HepG2 (cell line): ENCODE measurements around the gene NCKIPSD. TPM values are rescaled to one million over a fixed set of nuclear protein-coding genes. Genes with fewer than 3 reads are reported as not detected.

Source experiments
- ARID3A ChIP-seq: IDR thresholded peaks from 2 replicates; pipeline ENCODE4 v1.6.1; 2012; ENCODE audit warnings: low read depth, low read length, improper control_type of control experiment
- GABPA ChIP-seq, 2 experiments: IDR thresholded peaks; 2 replicates each; pipeline ENCODE4 v1.6.1; 2011 to 2016; ENCODE audit warnings: low read depth in 2 of 2, low read length in 1 of 2, missing biosample characterization in 1 of 2, missing genetic modification characterization in 1 of 2
- GATAD2A ChIP-seq: IDR thresholded peaks from 2 replicates; pipeline ENCODE4 v1.6.1; 2016
- HMG20A ChIP-seq: IDR thresholded peaks from 2 replicates; pipeline ENCODE4 v1.6.1; 2016; ENCODE audit warnings: borderline replicate concordance
- HOXA9 ChIP-seq: sonication (generic); formaldehyde crosslinking; IDR thresholded peaks from 2 replicates; pipeline ENCODE4 v1.8.1; 2022; ENCODE audit warnings: missing genetic modification reagents, mild to moderate bottlenecking, moderate library complexity, borderline replicate concordance
- KAT8 ChIP-seq: IDR thresholded peaks from 2 replicates; pipeline ENCODE4 v1.6.1; 2016; ENCODE audit warnings: missing genetic modification reagents, missing compliant biosample characterization
- KDM4B ChIP-seq: sonication (generic); formaldehyde crosslinking; IDR thresholded peaks from 2 replicates; pipeline ENCODE4 v1.4.0; 2020; ENCODE audit warnings: missing genetic modification reagents
- MLLT10 ChIP-seq: sonication (generic); formaldehyde crosslinking; IDR thresholded peaks from 2 replicates; pipeline ENCODE4 v1.4.0; 2020; ENCODE audit warnings: missing genetic modification reagents
- NFYB ChIP-seq: sonication (generic); formaldehyde crosslinking; IDR thresholded peaks from 2 replicates; pipeline ENCODE4 v1.4.0; 2020; ENCODE audit warnings: missing genetic modification reagents
- PCBP1 ChIP-seq: fragments of 200-400 bp; formaldehyde crosslinking; IDR thresholded peaks from 2 replicates; pipeline ENCODE4 v1.6.1; 2017; ENCODE audit warnings: mild to moderate bottlenecking, low read depth, low read length, borderline replicate concordance
- POLR2AphosphoS5 ChIP-seq: IDR thresholded peaks from 2 replicates; pipeline ENCODE4 v1.6.1; 2012; ENCODE audit warnings: low read depth, low read length
- SIX1 ChIP-seq: sonication (generic); formaldehyde crosslinking; IDR thresholded peaks from 2 replicates; pipeline ENCODE4 v1.4.0; 2020; ENCODE audit warnings: missing genetic modification reagents, borderline replicate concordance
- SIX4 ChIP-seq: sonication (generic); formaldehyde crosslinking; IDR thresholded peaks from 2 replicates; pipeline ENCODE4 v1.4.0; 2020; ENCODE audit warnings: missing genetic modification reagents
- SRSF9 ChIP-seq: fragments of 200-400 bp; formaldehyde crosslinking; IDR thresholded peaks from 2 replicates; pipeline ENCODE4 v1.6.1; 2018; ENCODE audit warnings: borderline replicate concordance, mild to moderate bottlenecking, low read depth, low read length; ENCODE audit not compliant: insufficient read depth, poor library complexity, severe bottlenecking
- TP53 ChIP-seq: sonication (generic); formaldehyde crosslinking; conservative IDR thresholded peaks from 2 replicates; pipeline ENCODE4 v1.4.0; 2020; ENCODE audit warnings: missing genetic modification reagents
- YEATS4 ChIP-seq: sonication (generic); formaldehyde crosslinking; IDR thresholded peaks from 2 replicates; pipeline ENCODE4 v1.4.0; 2020; ENCODE audit warnings: missing genetic modification reagents, borderline replicate concordance
- ZFP36L2 ChIP-seq: sonication (generic); formaldehyde crosslinking; IDR thresholded peaks from 2 replicates; pipeline ENCODE4 v1.4.0; 2020; ENCODE audit warnings: missing genetic modification reagents
- ZFP37 ChIP-seq: sonication (generic); formaldehyde crosslinking; IDR thresholded peaks from 2 replicates; pipeline ENCODE4 v1.4.0; 2020; ENCODE audit warnings: missing genetic modification reagents, borderline replicate concordance
- ZSCAN30 ChIP-seq: sonication (generic); formaldehyde crosslinking; IDR thresholded peaks from 2 replicates; pipeline ENCODE4 v1.5.0; 2020; ENCODE audit warnings: mild to moderate bottlenecking, missing genetic modification reagents
- polyA plus RNA-seq, 8 experiments: library from polyadenylated mRNA; depleted of rRNA in 3 of 8; stranded (reverse) in 7 of 8; unstranded in 1 of 8; fragments of >200 nt; fragmentation: Illumina TruSeq in 4 of 8; extraction: Trizol in 4 of 8; gene quantifications; 2 replicates each; pipeline versions ENCODE4 v1.2.1 to v1.2.3, GENCODE V29; 2011 to 2016; ENCODE audit warnings: low read depth in 4 of 8, missing spikeins in 1 of 8, mixed read lengths in 1 of 8; ENCODE audit not compliant: insufficient read depth in 1 of 8
- total RNA-seq, 5 experiments: library from RNA; depleted of rRNA; stranded (reverse); fragments of >200 nt; fragmentation: Illumina TruSeq; extraction: Trizol; gene quantifications; 2 replicates each; pipeline ENCODE4 v1.2.3, GENCODE V29; 2016; ENCODE audit warnings: low read depth in 1 of 5
- TF ChIP-seq, protein P1 (sequence below): sonication (generic); formaldehyde crosslinking; IDR thresholded peaks from 2 replicates; pipeline ENCODE4 v1.4.0; 2020; ENCODE audit warnings: mild to moderate bottlenecking, missing genetic modification reagents
- TF ChIP-seq, protein P2 (sequence below): IDR thresholded peaks from 2 replicates; pipeline ENCODE4 v1.6.1; 2012; ENCODE audit warnings: low read length, improper control_type of control experiment
- TF ChIP-seq, protein P3 (sequence below): sonication (generic); formaldehyde crosslinking; IDR thresholded peaks from 2 replicates; pipeline ENCODE4 v1.4.0; 2020; ENCODE audit warnings: missing genetic modification reagents
- TF ChIP-seq, protein P4 (sequence below): sonication (generic); formaldehyde crosslinking; IDR thresholded peaks from 2 replicates; pipeline ENCODE4 v1.4.0; 2020; ENCODE audit warnings: mild to moderate bottlenecking, missing genetic modification reagents

Gene NCKIPSD
- total and polyA plus RNA-seq, 2 of the 13 experiments (the other 11 are each of a cell fraction or from before 2014, with no cell fraction given): 13.5 to 35.2 TPM

- peak; percentile 99 for TF ChIP-seq TP53 (CRISPR knock-in tag)
- TF ChIP-seq ZFP37: peak; percentile 100
- TF ChIP-seq, protein P1, sequence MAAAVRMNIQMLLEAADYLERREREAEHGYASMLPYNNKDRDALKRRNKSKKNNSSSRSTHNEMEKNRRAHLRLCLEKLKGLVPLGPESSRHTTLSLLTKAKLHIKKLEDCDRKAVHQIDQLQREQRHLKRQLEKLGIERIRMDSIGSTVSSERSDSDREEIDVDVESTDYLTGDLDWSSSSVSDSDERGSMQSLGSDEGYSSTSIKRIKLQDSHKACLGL (CRISPR knock-in tag): peak; percentile 100
- TF ChIP-seq SIX1 (CRISPR knock-in tag): peak; percentile 96
- peak; percentile 100 for TF ChIP-seq ZFP36L2 (CRISPR knock-in tag)
- TF ChIP-seq ARID3A: no peak
- peak; percentile 100 for TF ChIP-seq KDM4B (CRISPR knock-in tag)
- TF ChIP-seq POLR2AphosphoS5: peak; percentile 66
- TF ChIP-seq NFYB (CRISPR knock-in tag): peak; percentile 79
- TF ChIP-seq HMG20A: peak; percentile 98
- TF ChIP-seq, protein P2, sequence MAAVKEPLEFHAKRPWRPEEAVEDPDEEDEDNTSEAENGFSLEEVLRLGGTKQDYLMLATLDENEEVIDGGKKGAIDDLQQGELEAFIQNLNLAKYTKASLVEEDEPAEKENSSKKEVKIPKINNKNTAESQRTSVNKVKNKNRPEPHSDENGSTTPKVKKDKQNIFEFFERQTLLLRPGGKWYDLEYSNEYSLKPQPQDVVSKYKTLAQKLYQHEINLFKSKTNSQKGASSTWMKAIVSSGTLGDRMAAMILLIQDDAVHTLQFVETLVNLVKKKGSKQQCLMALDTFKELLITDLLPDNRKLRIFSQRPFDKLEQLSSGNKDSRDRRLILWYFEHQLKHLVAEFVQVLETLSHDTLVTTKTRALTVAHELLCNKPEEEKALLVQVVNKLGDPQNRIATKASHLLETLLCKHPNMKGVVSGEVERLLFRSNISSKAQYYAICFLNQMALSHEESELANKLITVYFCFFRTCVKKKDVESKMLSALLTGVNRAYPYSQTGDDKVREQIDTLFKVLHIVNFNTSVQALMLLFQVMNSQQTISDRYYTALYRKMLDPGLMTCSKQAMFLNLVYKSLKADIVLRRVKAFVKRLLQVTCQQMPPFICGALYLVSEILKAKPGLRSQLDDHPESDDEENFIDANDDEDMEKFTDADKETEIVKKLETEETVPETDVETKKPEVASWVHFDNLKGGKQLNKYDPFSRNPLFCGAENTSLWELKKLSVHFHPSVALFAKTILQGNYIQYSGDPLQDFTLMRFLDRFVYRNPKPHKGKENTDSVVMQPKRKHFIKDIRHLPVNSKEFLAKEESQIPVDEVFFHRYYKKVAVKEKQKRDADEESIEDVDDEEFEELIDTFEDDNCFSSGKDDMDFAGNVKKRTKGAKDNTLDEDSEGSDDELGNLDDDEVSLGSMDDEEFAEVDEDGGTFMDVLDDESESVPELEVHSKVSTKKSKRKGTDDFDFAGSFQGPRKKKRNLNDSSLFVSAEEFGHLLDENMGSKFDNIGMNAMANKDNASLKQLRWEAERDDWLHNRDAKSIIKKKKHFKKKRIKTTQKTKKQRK: no peak
- peak; percentile 100 for TF ChIP-seq HOXA9 (CRISPR knock-in tag)
- peak; percentile 99 for TF ChIP-seq MLLT10 (CRISPR knock-in tag)
- TF ChIP-seq, protein P3, sequence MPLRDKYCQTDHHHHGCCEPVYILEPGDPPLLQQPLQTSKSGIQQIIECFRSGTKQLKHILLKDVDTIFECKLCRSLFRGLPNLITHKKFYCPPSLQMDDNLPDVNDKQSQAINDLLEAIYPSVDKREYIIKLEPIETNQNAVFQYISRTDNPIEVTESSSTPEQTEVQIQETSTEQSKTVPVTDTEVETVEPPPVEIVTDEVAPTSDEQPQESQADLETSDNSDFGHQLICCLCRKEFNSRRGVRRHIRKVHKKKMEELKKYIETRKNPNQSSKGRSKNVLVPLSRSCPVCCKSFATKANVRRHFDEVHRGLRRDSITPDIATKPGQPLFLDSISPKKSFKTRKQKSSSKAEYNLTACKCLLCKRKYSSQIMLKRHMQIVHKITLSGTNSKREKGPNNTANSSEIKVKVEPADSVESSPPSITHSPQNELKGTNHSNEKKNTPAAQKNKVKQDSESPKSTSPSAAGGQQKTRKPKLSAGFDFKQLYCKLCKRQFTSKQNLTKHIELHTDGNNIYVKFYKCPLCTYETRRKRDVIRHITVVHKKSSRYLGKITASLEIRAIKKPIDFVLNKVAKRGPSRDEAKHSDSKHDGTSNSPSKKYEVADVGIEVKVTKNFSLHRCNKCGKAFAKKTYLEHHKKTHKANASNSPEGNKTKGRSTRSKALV (CRISPR knock-in tag): peak; percentile 100
- peak; percentile 99 for TF ChIP-seq SIX4 (CRISPR knock-in tag)
- TF ChIP-seq GABPA (IDR thresholded peaks at IDR 0.05; ENCODE audit: low read depth, low read length): no peak
- TF ChIP-seq GABPA (CRISPR knock-in tag; IDR thresholded peaks at IDR 0.05; ENCODE audit: low read depth): peak; percentile 78
- TF ChIP-seq GATAD2A: peak; percentile 97
- TF ChIP-seq YEATS4: peak; percentile 99
- TF ChIP-seq, protein P4, sequence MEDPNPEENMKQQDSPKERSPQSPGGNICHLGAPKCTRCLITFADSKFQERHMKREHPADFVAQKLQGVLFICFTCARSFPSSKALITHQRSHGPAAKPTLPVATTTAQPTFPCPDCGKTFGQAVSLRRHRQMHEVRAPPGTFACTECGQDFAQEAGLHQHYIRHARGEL (CRISPR knock-in tag): peak; percentile 98
- TF ChIP-seq KAT8 (CRISPR knock-in tag): peak; percentile 98
- no peak for TF ChIP-seq PCBP1
- TF ChIP-seq SRSF9: no peak
- TF ChIP-seq ZSCAN30 (CRISPR knock-in tag): peak; percentile 100
Measured at GRCh38 chr3:48661501-48662144, 24.1 kb downstream of the NCKIPSD start (continued).
